KMS-11 (cell line): ENCODE data around the gene FLNC.
A peak's percentile ranks its signal among the peaks of the same experiment; 100 is the strongest.

ENCODE experiments used
- H2AFZ ChIP-seq: fragments of 200-600 bp; sonication (generic); 2 replicates; pipeline ENCODE4 v1.6.1; 2016; ENCODE audit warnings: antibody characterized with exemption, mixed run types, low read depth
- H3K27ac ChIP-seq: fragments of 200-600 bp; sonication (generic); 2 replicates; pipeline ENCODE4 v1.6.1; 2016; ENCODE audit warnings: mild to moderate bottlenecking, mixed run types
- H3K27me3 ChIP-seq: fragments of 200-600 bp; sonication (generic); 2 replicates; pipeline ENCODE4 v1.6.1; 2017; ENCODE audit warnings: mild to moderate bottlenecking, low read depth, mixed run types, moderate library complexity; ENCODE audit not compliant: insufficient read depth
- H3K36me3 ChIP-seq: fragments of 200-600 bp; sonication (generic); 2 replicates; pipeline ENCODE4 v1.6.1; 2017; ENCODE audit warnings: mild to moderate bottlenecking, mixed run types; ENCODE audit not compliant: insufficient read depth
- H3K4me1 ChIP-seq: fragments of 200-600 bp; sonication (generic); 2 replicates; pipeline ENCODE4 v1.6.1; 2016; ENCODE audit warnings: mild to moderate bottlenecking, low read depth, mixed run types; ENCODE audit not compliant: poor library complexity, severe bottlenecking
- H3K4me2 ChIP-seq: fragments of 200-600 bp; sonication (generic); 2 replicates; pipeline ENCODE4 v1.7.0; 2016; ENCODE audit warnings: mild to moderate bottlenecking, mixed run types
- H3K4me3 ChIP-seq: fragments of 200-600 bp; sonication (generic); IDR thresholded peaks from 2 replicates; pipeline ENCODE4 v1.6.1; 2017; ENCODE audit warnings: low read depth, low read length, mixed read lengths; ENCODE audit not compliant: insufficient read depth
- H3K79me2 ChIP-seq: fragments of 200-600 bp; sonication (generic); 2 replicates; pipeline ENCODE4 v1.6.1; 2016; ENCODE audit warnings: low read depth, mixed run types; ENCODE audit not compliant: insufficient read depth
- H3K9ac ChIP-seq: fragments of 200-600 bp; sonication (generic); 2 replicates; pipeline ENCODE4 v1.6.1; 2016; ENCODE audit warnings: mild to moderate bottlenecking, mixed run types
- H4K20me1 ChIP-seq: fragments of 200-600 bp; sonication (generic); 2 replicates; pipeline ENCODE4 v1.6.1; 2016; ENCODE audit warnings: mild to moderate bottlenecking, mixed run types; ENCODE audit not compliant: insufficient read depth
- TF ChIP-seq, protein P1 (sequence below): fragments of 200-600 bp; sonication (generic); conservative IDR thresholded peaks from 2 replicates; pipeline ENCODE4 v1.6.1; 2017; ENCODE audit warnings: low read depth, mild to moderate bottlenecking, antibody characterized with exemption, low read length, moderate library complexity, mixed read lengths

FLNC gene

DNA sequence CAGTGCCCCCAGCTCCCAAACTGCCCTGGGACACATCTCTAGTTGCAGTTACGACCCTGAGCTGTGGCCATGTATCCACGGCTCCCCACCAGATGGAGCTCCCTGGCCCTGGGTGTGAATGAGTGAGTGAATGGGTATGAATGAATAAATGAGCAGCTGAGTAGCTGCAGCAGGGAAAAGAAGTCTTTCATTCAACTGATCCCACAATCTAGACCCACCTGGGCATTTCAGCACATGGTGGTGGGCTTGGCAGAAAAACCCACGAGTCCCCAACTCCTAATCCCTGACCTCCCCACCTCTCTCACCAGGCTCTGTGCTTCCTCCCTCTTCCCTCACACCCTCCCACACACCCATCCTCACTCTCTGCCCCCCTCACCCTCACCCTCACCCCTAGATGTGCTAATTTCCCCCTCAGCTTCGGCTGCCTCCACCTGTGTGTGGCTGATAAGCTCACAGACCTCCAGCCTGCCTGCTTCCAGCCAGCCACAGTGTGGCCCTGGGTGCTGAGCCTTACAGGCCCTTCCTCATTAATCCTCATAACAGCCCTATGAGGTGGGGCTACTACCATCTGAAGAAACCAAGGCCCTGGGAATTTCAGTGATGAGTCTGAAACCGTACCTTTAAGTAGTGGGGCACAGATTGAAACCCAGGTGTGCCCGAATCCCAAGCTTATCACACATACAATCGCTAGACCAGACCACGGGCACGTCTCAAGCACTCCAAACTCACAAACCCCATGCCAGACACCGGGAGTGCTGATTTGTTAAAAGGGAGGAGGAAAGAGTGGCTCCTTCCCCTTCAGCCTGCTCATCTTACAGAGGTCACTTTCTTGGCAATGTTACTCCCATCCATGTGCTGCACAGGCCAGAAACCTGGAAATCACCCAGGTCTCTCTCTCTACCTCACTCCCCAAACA, 30.2 kb downstream of the FLNC start:
- Histone ChIP-seq H3K27me3 (peaks cover 3% of the 10 kb centered on the region; the same call in 1 of the 2 replicates), H3K27ac (peak overlapping the region; percentile 42; the same call in 1 of the 2 replicates), H2AFZ (peak overlapping the region; percentile 62), H3K4me3 (no peak overlapping the region), H3K36me3 (no peaks in the 10 kb centered on the region), H4K20me1 (no peaks in the 10 kb centered on the region), H3K4me1 (peaks cover 45% of the 10 kb centered on the region), H3K4me2 (peak overlapping the region; percentile 59), H3K79me2 (peaks cover 26% of the 10 kb centered on the region; the same call in 1 of the 2 replicates), H3K9ac (peak overlapping the region; percentile 16; the same call in 1 of the 2 replicates)
- TF ChIP-seq, protein P1, sequence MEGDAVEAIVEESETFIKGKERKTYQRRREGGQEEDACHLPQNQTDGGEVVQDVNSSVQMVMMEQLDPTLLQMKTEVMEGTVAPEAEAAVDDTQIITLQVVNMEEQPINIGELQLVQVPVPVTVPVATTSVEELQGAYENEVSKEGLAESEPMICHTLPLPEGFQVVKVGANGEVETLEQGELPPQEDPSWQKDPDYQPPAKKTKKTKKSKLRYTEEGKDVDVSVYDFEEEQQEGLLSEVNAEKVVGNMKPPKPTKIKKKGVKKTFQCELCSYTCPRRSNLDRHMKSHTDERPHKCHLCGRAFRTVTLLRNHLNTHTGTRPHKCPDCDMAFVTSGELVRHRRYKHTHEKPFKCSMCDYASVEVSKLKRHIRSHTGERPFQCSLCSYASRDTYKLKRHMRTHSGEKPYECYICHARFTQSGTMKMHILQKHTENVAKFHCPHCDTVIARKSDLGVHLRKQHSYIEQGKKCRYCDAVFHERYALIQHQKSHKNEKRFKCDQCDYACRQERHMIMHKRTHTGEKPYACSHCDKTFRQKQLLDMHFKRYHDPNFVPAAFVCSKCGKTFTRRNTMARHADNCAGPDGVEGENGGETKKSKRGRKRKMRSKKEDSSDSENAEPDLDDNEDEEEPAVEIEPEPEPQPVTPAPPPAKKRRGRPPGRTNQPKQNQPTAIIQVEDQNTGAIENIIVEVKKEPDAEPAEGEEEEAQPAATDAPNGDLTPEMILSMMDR = no peak

DNA sequence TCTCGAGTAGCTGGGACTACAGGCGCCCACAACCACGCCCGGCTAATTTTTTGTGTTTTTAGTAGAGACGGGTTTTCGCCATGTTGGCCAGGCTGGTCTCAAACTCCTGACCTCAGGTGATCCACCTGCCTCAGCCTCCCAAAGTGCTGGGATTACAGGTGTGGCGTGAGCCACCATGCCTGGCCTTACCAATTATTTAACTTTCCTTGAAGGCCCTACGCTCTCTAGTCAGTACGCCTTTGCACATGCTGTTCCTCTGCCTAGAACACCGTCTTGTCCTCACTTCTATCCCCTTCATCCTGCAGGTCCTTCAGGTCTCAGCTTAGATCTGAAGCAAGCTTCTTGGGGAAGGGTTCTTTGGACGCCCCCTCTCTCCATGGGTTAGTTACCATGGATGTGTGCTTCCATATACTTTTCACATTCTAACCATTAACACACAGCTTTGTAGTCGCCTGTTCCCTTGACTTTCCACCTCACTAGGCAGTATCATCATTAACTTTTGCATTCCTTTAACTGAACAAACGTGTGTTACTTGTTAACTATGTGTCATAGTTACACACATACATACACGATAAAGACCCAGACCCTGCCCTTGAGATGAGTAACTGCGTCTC, 31.9 kb downstream of the FLNC start:
- Histone ChIP-seq H2AFZ (peak overlapping the region; percentile 91), H3K36me3 (no peaks in the 10 kb centered on the region), H3K79me2 (peaks cover 26% of the 10 kb centered on the region; the same call in 1 of the 2 replicates), H3K27me3 (no peaks in the 10 kb centered on the region), H3K4me2 (peak overlapping the region; percentile 64), H4K20me1 (no peaks in the 10 kb centered on the region), H3K4me1 (peaks cover 45% of the 10 kb centered on the region), H3K4me3 (no peak overlapping the region), H3K27ac (no peak overlapping the region), H3K9ac (peak overlapping the region; percentile 1; the same call in 1 of the 2 replicates)
- TF ChIP-seq, protein P1 = no peak

DNA sequence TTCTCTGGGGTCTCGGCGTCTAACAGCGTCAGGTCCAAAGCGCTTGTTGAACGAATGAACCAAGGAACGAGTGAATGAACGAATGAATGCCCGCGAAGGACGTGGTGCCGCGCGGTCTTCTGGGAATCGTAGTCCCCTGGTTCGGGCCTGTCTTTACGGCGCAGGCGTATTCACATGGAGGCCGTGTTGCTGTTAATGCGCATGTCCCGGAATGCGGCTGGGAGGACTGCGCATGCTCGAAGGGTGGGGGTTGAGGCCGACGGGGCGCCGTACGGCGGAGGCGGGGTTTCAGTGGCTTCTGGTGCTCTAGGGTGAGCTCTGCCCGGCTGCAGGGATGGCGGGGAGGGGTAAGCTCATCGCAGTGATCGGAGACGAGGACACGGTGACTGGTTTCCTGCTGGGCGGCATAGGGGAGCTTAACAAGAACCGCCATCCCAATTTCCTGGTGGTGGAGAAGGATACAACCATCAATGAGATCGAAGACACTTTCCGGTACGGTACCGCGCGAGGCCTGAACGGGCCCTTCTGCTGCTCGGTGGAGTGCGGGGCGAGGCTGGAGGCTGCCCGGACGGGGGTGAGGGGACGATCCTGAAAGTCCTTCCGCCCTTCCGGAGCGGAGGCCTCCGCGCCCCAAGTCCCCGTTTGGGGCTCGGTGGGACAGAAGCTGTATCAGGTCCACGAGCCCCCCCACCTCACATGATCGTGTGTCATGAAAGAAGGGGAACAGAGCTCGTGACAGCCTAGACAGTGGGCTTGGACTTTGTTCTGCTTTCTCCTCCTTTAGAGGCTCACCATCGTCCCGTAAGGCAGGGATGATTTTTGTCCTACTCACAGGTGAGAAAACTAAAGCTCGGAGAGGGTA, 32.6 kb downstream of the FLNC start, which contains the start of gene ATP6V1F:
Gene ATP6V1F (plus strand): TSS at position 286 of the 862 bp plus-strand sequence. CDS start 49 bp downstream, at position 335.
- H3K9ac ChIP-seq = peak within 1 kb of the TSS; percentile 56; the same call in 1 of the 2 replicates
- no peaks in the 10 kb centered on the region for H3K27me3 ChIP-seq
- H3K4me2 ChIP-seq = peak within 1 kb of the TSS; percentile 78
- peak within 1 kb of the TSS; percentile 91 for H2AFZ ChIP-seq
- no peak within 1 kb of the TSS for H3K4me3 ChIP-seq
- H3K27ac ChIP-seq = peak within 1 kb of the TSS; percentile 14; the same call in 1 of the 2 replicates
- H3K79me2 ChIP-seq = peaks cover 26% of the 10 kb centered on the region; the same call in 1 of the 2 replicates
- H3K36me3 ChIP-seq = no peaks in the 10 kb centered on the region
- TF ChIP-seq, protein P1 = no peak
- H4K20me1 ChIP-seq = no peaks in the 10 kb centered on the region
- H3K4me1 ChIP-seq = peaks cover 45% of the 10 kb centered on the region
